GM19238 (cell line): Measurements from ENCODE around the gene ZNF350.
A peak's percentile ranks its signal among the peaks of the same experiment; 100 is the strongest.
"Not testable (repeated sequence)": the region's sequence is repeated elsewhere in the genome, so short reads cannot be mapped to it uniquely, and the experiment has no call there.

Source experiments
- DNase-seq: peaks from one replicate; pipeline ENCODE4 v3.0.0; 2011; ENCODE audit warnings: low spot score; ENCODE audit not compliant: insufficient read length

Gene ZNF350

GRCh38 chr19:51975787-51976186, 10.9 kb downstream of the ZNF350 start:
- DNase-seq = not testable (repeated sequence)

GRCh38 chr19:51971624-51972023, 15.0 kb downstream of the ZNF350 start:
- DNase-seq = no peak

GRCh38 chr19:51970718-51971117, 15.9 kb downstream of the ZNF350 start:
- DNase-seq = no peak

- no peak for DNase-seq
These were observed 21.1 kb downstream of the ZNF350 start for GRCh38 chr19:51965583-51965982.

- DNase-seq = not testable (repeated sequence)
These were observed 25.9 kb downstream of the ZNF350 start for GRCh38 chr19:51960621-51961233.

- DNase-seq = no peak
These were observed 26.8 kb downstream of the ZNF350 start for GRCh38 chr19:51959791-51960190.

- not testable (repeated sequence) for DNase-seq
These were observed 28.8 kb downstream of the ZNF350 start for GRCh38 chr19:51957846-51958245.

- DNase-seq = no peak
These were observed 37.7 kb downstream of the ZNF350 start for GRCh38 chr19:51948975-51949374.

- DNase-seq = no peak
These were observed 40.0 kb downstream of the ZNF350 start for GRCh38 chr19:51946602-51947001.

GRCh38 chr19:51944798-51945552, 41.7 kb downstream of the ZNF350 start:
- no peak for DNase-seq

GRCh38 chr19:51938936-51939335, 47.7 kb downstream of the ZNF350 start:
- DNase-seq = no peak

- DNase-seq = no peak
These were observed 54.7 kb downstream of the ZNF350 start for GRCh38 chr19:51931921-51932320.

GRCh38 chr19:51927859-51928258, 58.8 kb downstream of the ZNF350 start:
- no peak for DNase-seq

- DNase-seq = peak; percentile 78
These were observed 59.6 kb downstream of the ZNF350 start, which contains the start of gene ZNF613 for GRCh38 chr19:51926784-51927741. Gene ZNF613, plus strand, starts transcription at chr19:51927472. Its CDS starts 8,749 bp downstream, at chr19:51936221.

- no peak for DNase-seq
These were observed 60.2 kb downstream of the ZNF350 start for GRCh38 chr19:51926426-51926783.

- DNase-seq = no peak
These were observed 64.7 kb downstream of the ZNF350 start for GRCh38 chr19:51921949-51922348.

- DNase-seq = no peak
These were observed 67.0 kb downstream of the ZNF350 start for GRCh38 chr19:51919606-51920005.

GRCh38 chr19:51916167-51916566, 70.5 kb downstream of the ZNF350 start:
- no peak for DNase-seq

GRCh38 chr19:51915324-51915867, 71.2 kb downstream of the ZNF350 start:
- DNase-seq = no peak
